COLO668 (cell line): ENCODE data around the gene NTF4.
"Not testable (repeated sequence)": the region's sequence is repeated elsewhere in the genome, so short reads cannot be mapped to it uniquely, and the experiment has no call there.

Experiments used
- DNase-seq: peaks from one replicate; lab custom pipeline; 2025; ENCODE audit not compliant: unreplicated experiment; lab: John Stamatoyannopoulos, UW

NTF4 gene

DNA sequence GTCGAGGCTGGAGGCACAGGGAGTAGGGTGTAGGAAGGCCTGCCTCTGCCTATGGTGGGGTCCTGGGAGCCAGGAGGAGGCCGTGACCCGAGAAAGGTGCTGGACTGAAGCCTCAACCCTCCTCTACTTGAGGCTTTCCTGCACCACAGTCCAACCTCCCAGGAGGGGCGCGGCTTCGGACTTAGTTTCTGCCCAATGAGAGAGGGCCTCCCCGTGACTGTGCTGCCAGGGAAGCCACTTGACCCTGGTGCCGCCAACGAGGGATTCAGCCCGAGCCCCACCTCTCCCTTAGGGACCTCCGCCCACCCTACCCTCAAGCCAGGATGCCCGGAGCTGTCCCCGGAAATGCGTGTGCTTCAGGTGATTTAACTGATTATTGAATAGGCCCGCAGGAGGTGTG, 40.4 kb downstream of the NTF4 start, which contains the start of gene CGB3:
CGB3 (minus strand) TSS at position 101 of the 400 bp plus-strand sequence. CDS start 362 bp downstream, outside the sequence.
- not testable (repeated sequence) for DNase-seq

DNA sequence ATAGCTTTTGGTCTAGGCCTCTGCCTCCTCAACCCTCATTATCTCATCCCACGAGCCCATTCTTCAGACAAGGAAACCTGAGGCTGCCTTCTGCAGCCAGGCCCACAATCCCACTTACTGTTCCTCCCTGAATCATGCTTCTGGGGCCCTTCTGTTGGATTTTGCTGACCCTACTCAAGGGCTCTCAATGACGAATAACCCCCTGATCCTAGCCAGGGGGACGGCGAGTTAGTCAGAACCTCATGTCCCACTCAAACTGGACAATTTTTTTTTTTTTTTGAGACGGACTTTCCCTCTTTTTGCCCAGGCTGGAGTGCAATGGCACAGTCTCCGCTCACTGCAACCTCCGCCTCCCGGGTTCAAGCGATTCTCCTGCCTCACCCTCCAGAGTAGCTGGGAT, 42.5 kb downstream of the NTF4 start:
- DNase-seq, result no peak

DNA sequence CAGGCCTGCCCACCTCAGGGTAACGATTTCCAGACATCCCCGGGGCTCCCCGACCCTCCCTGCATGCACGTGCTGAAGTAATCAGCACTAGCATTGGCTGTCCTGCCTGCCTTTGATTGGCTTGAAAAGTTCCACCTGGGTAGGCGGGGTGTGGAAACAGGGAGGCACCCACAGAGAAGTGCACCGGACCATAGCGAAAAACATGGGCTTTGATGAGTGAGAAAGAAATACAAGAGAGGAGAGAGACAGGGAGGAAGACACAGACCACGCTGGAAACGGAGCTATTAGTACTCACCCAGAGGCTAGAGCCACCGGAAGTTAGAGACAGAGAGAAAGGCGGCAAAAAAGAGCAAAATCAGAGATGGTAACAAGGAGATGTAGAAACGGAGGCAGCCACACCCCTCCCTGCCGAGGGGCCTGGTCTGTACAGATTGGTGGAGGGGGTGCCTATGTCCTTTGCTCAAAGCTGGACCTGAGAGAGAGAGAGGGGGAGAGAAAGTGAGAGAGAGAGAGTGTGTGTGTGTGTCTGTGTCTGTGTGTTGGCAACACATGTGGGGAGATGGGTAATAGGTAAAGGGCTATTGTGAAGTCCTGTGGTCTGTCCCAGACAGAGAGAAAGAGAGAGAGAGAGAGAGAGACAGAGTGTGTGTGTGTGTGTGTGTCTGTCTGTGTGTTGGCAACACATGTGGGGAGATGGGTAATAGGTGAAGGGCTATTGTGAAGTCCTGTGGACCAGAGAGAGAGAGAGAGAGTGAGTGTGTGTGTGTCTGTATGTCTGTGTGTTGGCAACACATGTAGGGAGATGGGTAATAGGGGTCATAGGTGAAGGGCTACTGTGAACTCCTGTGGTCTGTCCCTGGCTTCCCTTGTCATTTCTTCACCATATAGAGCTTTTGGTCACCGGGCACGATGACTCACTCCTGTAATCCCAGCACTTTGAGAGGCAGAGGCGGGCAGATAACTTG, 43.4 kb downstream of the NTF4 start:
- no peak for DNase-seq

GRCh38 chr19:49020342-49020741, 44.3 kb downstream of the NTF4 start:
- DNase-seq, result peak; percentile 16

- DNase-seq, result peak; percentile 59
Observed at GRCh38 chr19:49019242-49019932, 45.2 kb downstream of the NTF4 start.

GRCh38 chr19:49018388-49019241, 46.0 kb downstream of the NTF4 start:
- DNase-seq, result peak; percentile 11

DNA sequence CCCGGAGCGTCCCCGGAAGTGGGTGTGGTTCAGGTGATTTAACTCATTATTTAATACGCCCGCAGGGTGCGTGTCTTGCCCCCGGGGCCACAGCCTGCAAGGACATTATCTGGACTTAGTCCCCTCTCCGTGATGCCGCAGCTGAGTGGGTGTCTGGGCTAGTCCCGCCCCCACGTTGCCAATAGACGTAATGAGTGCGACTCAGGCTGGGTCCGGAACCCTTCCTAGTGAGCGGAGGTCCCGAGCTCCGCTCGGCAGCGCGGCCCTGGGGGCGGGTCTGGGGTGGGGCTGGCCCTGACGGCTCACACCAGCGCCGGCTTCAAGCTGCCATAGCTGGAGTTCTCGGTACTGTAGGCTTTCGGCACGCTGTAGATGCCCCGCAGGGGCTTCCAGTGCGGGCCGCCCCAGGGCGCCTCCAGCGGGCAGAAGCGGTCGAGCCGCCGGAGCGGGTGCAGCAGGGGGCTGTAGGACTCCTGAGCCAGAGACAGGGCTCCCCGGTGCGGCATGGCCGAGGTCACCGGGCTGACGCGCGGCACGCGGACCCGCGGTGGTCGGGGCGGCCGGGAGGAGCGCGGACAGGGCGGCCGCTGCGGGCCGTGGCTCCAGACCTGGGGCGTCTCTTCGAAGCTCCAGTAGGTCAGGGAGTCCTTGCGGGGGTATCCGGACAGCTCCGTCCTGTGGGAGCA, 46.8 kb downstream of the NTF4 start:
- DNase-seq, result peak; percentile 60

DNA sequence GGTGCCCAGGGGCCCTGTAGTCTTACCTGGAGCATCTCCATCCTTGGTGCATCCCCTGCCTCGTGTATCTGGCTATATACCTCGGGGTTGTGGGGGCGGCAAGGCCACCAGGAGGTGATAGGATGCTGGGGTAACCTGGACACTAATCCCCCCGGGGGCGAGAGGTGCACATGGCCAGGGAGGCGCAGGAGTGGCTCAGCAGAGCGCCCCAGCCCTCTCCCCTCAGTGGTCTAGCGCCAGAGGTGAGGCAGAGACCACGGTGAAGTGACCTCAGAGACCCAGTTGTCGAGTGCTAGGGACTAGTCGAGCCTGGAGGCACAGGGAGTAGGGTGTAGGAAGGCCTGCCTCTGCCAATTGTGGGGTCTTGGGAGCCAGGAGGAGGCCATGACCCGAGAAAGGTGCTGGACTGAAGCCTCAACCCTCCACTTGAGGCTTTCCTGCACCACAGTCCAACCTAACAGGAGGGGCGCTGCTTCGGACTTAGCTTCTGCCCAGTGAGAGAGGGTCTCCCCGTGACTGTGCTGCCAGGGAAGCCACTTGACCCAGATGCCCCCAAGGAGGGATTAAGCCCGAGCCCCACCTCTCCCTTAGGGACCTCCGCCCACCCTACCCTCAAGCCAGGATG, 47.5 kb downstream of the NTF4 start, which contains the start of gene LHB:
LHB (minus strand) TSS at position 51 of the 625 bp plus-strand sequence; CDS start at position 41, 10 bp downstream.
- DNase-seq, result no peak

DNA sequence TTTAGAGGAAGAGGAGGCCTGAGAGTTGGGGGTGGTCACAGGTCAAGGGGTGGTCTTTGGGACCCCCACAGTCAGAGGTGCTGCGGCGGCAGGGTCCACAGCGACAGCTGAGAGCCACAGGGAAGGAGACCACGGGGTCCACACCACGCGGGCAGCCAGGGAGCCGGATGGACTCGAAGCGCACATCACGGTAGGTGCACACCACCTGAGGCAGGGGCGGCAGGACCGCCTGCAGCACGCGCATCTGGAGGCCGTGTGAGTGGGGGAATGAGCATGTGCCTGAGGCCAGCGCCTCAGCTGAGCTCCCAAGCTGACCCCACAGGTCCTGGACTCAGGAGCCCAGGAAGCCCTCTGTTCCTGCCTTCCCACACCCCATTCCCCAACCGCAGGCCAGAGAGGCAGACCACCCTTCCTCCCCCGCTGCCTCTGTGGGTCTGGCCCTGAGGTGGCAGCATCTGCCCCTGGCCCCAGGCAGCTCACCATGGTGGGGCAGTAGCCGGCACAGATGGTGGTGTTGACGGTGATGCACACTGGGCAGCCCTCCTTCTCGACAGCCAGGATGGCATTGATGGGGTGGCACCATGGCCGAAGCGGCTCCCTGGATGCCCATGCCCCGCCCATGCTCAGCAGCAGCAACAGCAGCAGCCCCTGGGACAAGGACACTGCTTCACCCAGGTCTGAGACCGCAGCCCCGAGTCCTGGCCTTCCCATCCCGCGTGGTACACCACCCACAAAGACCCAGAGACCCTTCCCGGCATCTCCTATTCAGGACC, 48.4 kb downstream of the NTF4 start:
- no peak for DNase-seq

DNA sequence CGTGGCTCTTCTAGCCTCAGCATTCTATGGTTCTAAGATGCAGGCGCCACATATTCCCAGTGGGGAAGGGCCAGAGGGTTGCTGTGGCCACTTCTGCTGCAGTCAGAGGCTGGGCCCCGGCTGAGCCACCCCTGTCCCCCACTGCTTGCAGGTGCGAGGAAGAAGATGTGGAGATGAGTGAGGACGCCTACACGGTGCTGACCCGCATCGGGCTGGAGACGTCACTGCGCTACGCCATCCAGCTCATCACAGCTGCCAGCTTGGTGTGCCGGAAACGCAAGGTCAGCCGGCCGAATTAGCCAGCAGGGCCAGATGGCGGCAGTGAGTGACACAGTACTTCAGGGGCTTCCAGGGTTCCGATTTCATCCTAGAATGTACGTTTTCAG, 49.8 kb downstream of the NTF4 start:
- no peak for DNase-seq

- DNase-seq, result no peak
Observed at GRCh38 chr19:49014123-49014869, 50.3 kb downstream of the NTF4 start.

- DNase-seq, result no peak
Observed at GRCh38 chr19:49011194-49011593, 53.4 kb downstream of the NTF4 start.
